Measurements from ENCODE around the gene TPCN1. TPM values are rescaled to one million over a fixed set of nuclear protein-coding genes. Genes with fewer than 3 reads are reported as not detected.

TPCN1 gene
- total RNA-seq, 4 donors from 2014 or later = 15.5 to 48.8 (median 34.5) TPM

DNA sequence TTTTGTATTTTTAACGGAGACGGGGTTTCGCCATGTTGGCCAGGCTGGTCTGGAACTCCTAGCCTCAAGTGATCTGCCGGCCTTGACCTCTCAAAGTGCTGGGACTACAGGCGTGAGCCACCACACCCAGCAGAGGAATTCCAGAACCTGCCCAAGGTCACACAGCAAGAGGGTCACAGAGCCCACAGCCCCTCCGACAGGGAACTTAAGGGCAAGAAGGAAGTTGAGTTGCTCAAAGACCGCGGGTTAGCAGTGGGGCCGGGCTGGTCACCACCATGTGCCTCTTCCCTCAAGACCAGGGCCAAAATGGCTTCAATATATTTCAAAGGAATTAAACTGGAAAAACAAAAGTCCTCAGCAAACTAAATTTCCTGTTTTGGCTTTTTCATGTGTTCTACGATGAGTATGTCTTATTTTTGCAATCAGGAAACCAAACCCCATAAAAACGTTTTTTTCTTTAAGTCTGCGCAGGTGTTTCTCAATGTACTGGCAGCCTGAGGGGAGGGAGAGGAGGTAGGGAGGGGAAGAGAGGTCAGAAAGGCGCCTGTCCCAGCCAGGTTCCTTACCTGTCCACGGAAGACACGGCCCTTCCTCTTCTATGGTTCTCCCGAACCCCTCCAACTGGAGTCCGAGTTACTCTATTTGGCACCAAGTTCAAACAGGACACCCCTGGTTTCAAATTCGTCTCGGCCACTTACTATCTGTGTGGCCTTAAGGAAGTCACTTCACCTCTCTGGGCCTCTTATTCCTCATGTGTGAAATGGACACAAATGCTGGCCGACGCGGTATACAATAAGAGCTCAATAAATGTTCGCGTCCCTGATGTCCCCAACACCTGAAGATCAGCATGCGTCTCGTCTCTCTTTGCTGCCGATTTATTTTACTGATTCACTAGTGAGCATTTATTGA is 112.9 kb downstream of the TPCN1 start:
- 8% methylated on average over 20 to 22 of the region's 27 CpGs for WGBS, 2 donors
- H3K27me3 ChIP-seq = no peaks in the 10 kb centered on the region
- H3K9me3 ChIP-seq = no peaks in the 10 kb centered on the region
- TF ChIP-seq, protein P1, sequence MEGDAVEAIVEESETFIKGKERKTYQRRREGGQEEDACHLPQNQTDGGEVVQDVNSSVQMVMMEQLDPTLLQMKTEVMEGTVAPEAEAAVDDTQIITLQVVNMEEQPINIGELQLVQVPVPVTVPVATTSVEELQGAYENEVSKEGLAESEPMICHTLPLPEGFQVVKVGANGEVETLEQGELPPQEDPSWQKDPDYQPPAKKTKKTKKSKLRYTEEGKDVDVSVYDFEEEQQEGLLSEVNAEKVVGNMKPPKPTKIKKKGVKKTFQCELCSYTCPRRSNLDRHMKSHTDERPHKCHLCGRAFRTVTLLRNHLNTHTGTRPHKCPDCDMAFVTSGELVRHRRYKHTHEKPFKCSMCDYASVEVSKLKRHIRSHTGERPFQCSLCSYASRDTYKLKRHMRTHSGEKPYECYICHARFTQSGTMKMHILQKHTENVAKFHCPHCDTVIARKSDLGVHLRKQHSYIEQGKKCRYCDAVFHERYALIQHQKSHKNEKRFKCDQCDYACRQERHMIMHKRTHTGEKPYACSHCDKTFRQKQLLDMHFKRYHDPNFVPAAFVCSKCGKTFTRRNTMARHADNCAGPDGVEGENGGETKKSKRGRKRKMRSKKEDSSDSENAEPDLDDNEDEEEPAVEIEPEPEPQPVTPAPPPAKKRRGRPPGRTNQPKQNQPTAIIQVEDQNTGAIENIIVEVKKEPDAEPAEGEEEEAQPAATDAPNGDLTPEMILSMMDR (IDR thresholded peaks at IDR 0.05) = no peak
- TF ChIP-seq POLR2A (IDR thresholded peaks at IDR 0.05) = no peak
- H3K4me3 ChIP-seq = peak overlapping the region; percentile 64 to 78 (median 78)
- intact Hi-C loops (cut with DNase I) = no loop called here
- peaks cover 0 to 41% (median 5%) of the 10 kb centered on the region in 3 donors for H3K36me3 ChIP-seq
- H3K4me1 ChIP-seq = peaks cover 7 to 37% (median 17%) of the 10 kb centered on the region in 3 donors
- DNase-seq = no peak
- peak overlapping the region; percentile 84 to 90 (median 88) for H3K27ac ChIP-seq

DNA sequence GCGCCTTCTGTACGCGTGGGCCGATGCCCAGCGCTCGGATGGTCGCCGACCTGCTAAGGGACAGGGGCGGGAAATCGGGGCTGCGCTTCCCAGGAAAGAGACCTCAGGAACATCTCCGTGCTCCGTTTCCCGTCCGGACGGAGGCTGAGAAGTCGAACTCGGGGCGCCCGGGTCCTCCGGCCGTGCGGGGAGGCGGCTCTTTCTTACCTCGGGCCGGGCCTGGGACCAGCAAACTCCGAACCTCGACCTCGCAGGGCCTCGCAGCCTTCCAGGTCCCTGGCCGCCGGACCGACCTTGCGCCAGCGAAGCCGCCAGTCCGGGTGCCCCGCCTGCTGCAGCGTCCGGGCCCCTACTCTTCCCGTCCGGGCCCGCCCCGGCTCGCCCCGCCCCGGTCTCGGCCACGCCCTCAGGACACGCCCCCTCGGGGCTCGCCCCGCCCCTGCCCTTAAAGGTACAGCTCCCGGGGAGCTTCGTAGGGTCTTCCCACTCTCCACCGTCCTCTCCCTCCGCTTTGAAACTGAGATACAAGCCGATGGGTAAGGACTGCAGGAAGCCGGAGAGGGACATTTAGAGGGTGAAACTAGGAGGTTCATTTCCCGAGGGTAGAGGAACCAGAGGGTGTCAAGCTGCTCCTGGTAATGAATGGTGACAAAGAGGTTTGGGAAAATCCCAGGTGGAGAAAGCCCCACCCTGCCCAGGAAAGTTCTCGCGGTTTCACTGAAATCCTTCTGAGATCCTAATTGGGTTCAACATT is 113.7 kb downstream of the TPCN1 start, which contains the start of gene SLC8B1:
Gene SLC8B1 (minus strand): TSS at position 324 of the 754 bp plus-strand sequence. CDS start 2,231 bp downstream, outside the sequence.
- DNase-seq = peak; percentile 13
- H3K4me3 ChIP-seq = peak within 1 kb of the TSS; percentile 64 to 78 (median 78)
- 0 to 1% methylated on average over 19 to 20 of the region's 62 CpGs for WGBS, 2 donors
- peaks cover 0 to 33% (median 5%) of the 10 kb centered on the region in 3 donors for H3K36me3 ChIP-seq
- no peaks in the 10 kb centered on the region for H3K27me3 ChIP-seq
- H3K27ac ChIP-seq = peak within 1 kb of the TSS; percentile 84 to 90 (median 88)
- peaks cover 7 to 32% (median 14%) of the 10 kb centered on the region in 3 donors for H3K4me1 ChIP-seq
- intact Hi-C loops (cut with DNase I) = no loop called here
- TF ChIP-seq POLR2A (IDR thresholded peaks at IDR 0.05) = peak in 3 of 4 donors; percentile 67 to 94 (median 93)
- TF ChIP-seq, protein P1 (IDR thresholded peaks at IDR 0.05) = no peak
- no peaks in the 10 kb centered on the region for H3K9me3 ChIP-seq

- Histone ChIP-seq H3K4me1 (peaks cover 0 to 5% (median 3%) of the 10 kb centered on the region in 3 donors), H3K27ac (no peak overlapping the region), H3K9me3 (no peaks in the 10 kb centered on the region), H3K36me3 (no peaks in the 10 kb centered on the region), H3K27me3 (no peaks in the 10 kb centered on the region), H3K4me3 (no peak overlapping the region)
- TF ChIP-seq POLR2A (IDR thresholded peaks at IDR 0.05) = no peak
- intact Hi-C loops (cut with DNase I) = no loop called here
- 89 to 93% methylated on average over 5 of the region's 5 CpGs for WGBS, 2 donors
- DNase-seq = no peak
Measured at GRCh38 chr12:113339540-113339939, 118.3 kb downstream of the TPCN1 start.

DNA sequence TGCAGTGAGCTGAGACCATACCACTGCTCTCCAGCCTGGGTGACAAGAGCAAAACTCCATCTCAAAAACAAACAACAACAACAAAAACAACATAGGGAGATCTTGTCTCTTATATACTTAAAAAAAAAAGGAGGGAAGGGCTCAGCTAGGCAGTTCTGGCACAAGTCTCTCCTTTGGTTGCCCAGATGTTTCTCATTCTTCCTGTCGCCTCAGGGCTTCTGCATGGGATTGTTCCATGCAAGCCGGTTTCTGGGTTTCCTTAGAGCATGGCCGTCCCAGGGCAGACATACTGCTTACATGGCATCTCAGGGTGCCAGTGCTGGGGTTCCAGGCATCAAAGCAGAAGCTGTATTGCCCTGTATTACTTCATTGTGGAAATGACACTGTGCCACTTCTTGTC is 118.8 kb downstream of the TPCN1 start:
- WGBS, 2 donors = 30 to 50% methylated on average over 3 of the region's 3 CpGs
- DNase-seq = no peak
- Histone ChIP-seq H3K27ac (no peak overlapping the region), H3K36me3 (no peaks in the 10 kb centered on the region), H3K4me3 (no peak overlapping the region), H3K9me3 (no peaks in the 10 kb centered on the region), H3K27me3 (no peaks in the 10 kb centered on the region), H3K4me1 (peaks cover 0 to 4% (median 3%) of the 10 kb centered on the region in 3 donors)
- TF ChIP-seq, protein P1 (IDR thresholded peaks at IDR 0.05) = no peak
- TF ChIP-seq POLR2A (IDR thresholded peaks at IDR 0.05) = no peak
- intact Hi-C loops (cut with DNase I) = no loop called here

DNA sequence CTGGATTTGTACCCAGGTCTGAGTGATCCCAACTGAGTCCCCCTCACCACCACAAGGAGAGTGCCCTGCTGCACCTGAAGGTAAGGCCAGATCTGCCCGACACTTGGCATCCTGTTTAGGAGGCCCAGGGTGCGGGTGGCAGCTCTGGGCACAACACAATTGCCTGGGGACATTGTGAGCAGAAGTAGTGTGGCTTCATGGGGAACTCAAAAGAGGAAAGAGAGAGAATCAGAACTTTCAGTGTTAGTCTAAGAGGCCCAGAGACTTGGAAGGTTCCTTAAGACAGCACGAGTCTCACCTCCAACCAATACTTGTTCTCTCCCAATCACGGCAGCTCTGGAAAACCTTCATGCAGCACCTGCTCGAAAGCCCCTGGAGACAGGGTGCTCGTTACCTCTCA is 120.3 kb downstream of the TPCN1 start:
- TF ChIP-seq, protein P1 (IDR thresholded peaks at IDR 0.05) = no peak
- no peak for TF ChIP-seq POLR2A (IDR thresholded peaks at IDR 0.05)
- WGBS, 2 donors = 71 to 72% methylated on average over 5 to 6 of the region's 6 CpGs
- no peak for DNase-seq
- H3K27me3 ChIP-seq = no peaks in the 10 kb centered on the region
- intact Hi-C loops (cut with DNase I) = no loop called here
- H3K4me1 ChIP-seq = no peaks in the 10 kb centered on the region
- H3K4me3 ChIP-seq = no peak overlapping the region
- H3K27ac ChIP-seq = no peak overlapping the region
- no peaks in the 10 kb centered on the region for H3K36me3 ChIP-seq
- H3K9me3 ChIP-seq = no peaks in the 10 kb centered on the region
